Neural progenitor cell (in vitro differentiated cells): ENCODE results near the gene ATF4. TPM values are rescaled to one million over a fixed set of nuclear protein-coding genes. Genes with fewer than 3 reads are reported as not detected.
A peak's percentile ranks its signal among the peaks of the same experiment; 100 is the strongest.

Experiments used
- DNase-seq: peaks from one replicate; pipeline ENCODE4 v3.0.0-alpha.2; 2016; ENCODE audit warnings: low spot score
- H2AFZ ChIP-seq: fragments of 200-600 bp; sonication (generic); replicated peaks from 2 replicates; pipeline ENCODE4 v1.6.1; 2016; ENCODE audit warnings: antibody characterized with exemption
- H3F3A ChIP-seq: fragments of 200-600 bp; sonication (generic); 2 replicates; pipeline ENCODE4 v1.6.1; 2016; ENCODE audit warnings: antibody characterized with exemption, low read depth
- H3K27ac ChIP-seq: fragments of 200-600 bp; sonication (generic); 2 replicates; pipeline ENCODE4 v1.5.1; 2016; ENCODE audit warnings: mild to moderate bottlenecking
- H3K27me3 ChIP-seq: fragments of 200-600 bp; sonication (generic); 2 replicates; pipeline ENCODE4 v1.6.1; 2016; ENCODE audit warnings: mild to moderate bottlenecking, moderate library complexity
- H3K36me3 ChIP-seq: fragments of 200-600 bp; sonication (generic); 2 replicates; pipeline ENCODE4 v1.5.1; 2016
- H3K4me1 ChIP-seq: fragments of 200-600 bp; sonication (generic); 2 replicates; pipeline ENCODE4 v1.6.1; 2016; ENCODE audit warnings: mixed run types
- H3K4me2 ChIP-seq: fragments of 200-600 bp; sonication (generic); 2 replicates; pipeline ENCODE4 v1.6.1; 2016
- H3K4me3 ChIP-seq: fragments of 200-600 bp; sonication (generic); 2 replicates; pipeline ENCODE4 v1.5.1; 2016
- H3K79me2 ChIP-seq: fragments of 200-600 bp; sonication (generic); 2 replicates; pipeline ENCODE4 v1.6.1; 2016; ENCODE audit warnings: low read depth
- H3K9ac ChIP-seq: fragments of 200-600 bp; sonication (generic); 2 replicates; pipeline ENCODE4 v1.6.1; 2016
- H3K9me3 ChIP-seq: fragments of 200-600 bp; sonication (generic); 2 replicates; pipeline ENCODE4 v1.5.1; 2016; ENCODE audit warnings: low read depth
- H4K20me1 ChIP-seq: fragments of 200-600 bp; sonication (generic); 2 replicates; pipeline ENCODE4 v1.6.1; 2016; ENCODE audit warnings: low read depth
- H3K27ac Mint-ChIP-seq: 3 replicates; pipeline ENCODE4 v1.8.0; 2021; ENCODE audit warnings: mixed read lengths
- H3K27me3 Mint-ChIP-seq: 2 replicates; pipeline ENCODE4 v1.8.0; 2022; ENCODE audit warnings: low read depth, mild to moderate bottlenecking, inconsistent platforms, moderate library complexity, mixed read lengths; ENCODE audit not compliant: insufficient read depth
- H3K36me3 Mint-ChIP-seq: 3 replicates; pipeline ENCODE4 v1.8.0; 2021; ENCODE audit warnings: mixed read lengths
- H3K4me1 Mint-ChIP-seq: 3 replicates; pipeline ENCODE4 v1.8.0; 2021; ENCODE audit warnings: mixed read lengths
- H3K4me3 Mint-ChIP-seq: 3 replicates; pipeline ENCODE4 v1.8.0; 2021; ENCODE audit warnings: mild to moderate bottlenecking, moderate library complexity, mixed read lengths
- H3K9me3 Mint-ChIP-seq: 3 replicates; pipeline ENCODE4 v1.8.0; 2020; ENCODE audit warnings: mixed read lengths
- EZH2 ChIP-seq: fragments of 200-600 bp; sonication (generic); IDR thresholded peaks from 2 replicates; pipeline ENCODE4 v1.6.1; 2017; ENCODE audit warnings: antibody characterized with exemption, mild to moderate bottlenecking, moderate library complexity
- EZH2phosphoT487 ChIP-seq: fragments of 200-600 bp; sonication (generic); IDR thresholded peaks from 2 replicates; pipeline ENCODE4 v1.6.1; 2017; ENCODE audit warnings: antibody characterized with exemption
- total RNA-seq: library from RNA; depleted of rRNA; stranded (reverse); fragments of >200 nt; gene quantifications from 2 replicates; pipeline ENCODE4 v1.2.3, GENCODE V29; 2015; ENCODE audit warnings: low replicate concordance
- TF ChIP-seq, protein P1 (sequence below): fragments of 200-600 bp; sonication (generic); IDR thresholded peaks from 2 replicates; pipeline ENCODE4 v1.5.1; 2017; ENCODE audit warnings: antibody characterized with exemption, mild to moderate bottlenecking

ATF4 gene
- total RNA-seq, 1 donor from 2014 or later = 189 TPM

GRCh38 chr22:39473851-39474250, 46.5 kb upstream of the ATF4 start:
- Mint-ChIP-seq H3K9me3 (peaks cover 2% of the 10 kb centered on the region), H3K27me3 (peaks cover 3% of the 10 kb centered on the region), H3K4me1 (peaks cover 65% of the 10 kb centered on the region), H3K27ac (no peak overlapping the region), H3K4me3 (no peak overlapping the region), H3K36me3 (no peaks in the 10 kb centered on the region)
- Histone ChIP-seq H3K9ac (no peak overlapping the region), H3K9me3 (no peaks in the 10 kb centered on the region), H3K36me3 (no peaks in the 10 kb centered on the region), H3F3A (peaks cover 19% of the 10 kb centered on the region), H3K4me2 (no peak overlapping the region), H3K79me2 (no peaks in the 10 kb centered on the region), H2AFZ (no peak overlapping the region), H4K20me1 (peaks cover 92% of the 10 kb centered on the region), H3K4me3 (no peak overlapping the region), H3K27me3 (no peaks in the 10 kb centered on the region), H3K4me1 (peaks cover 58% of the 10 kb centered on the region), H3K27ac (no peak overlapping the region)
- TF ChIP-seq, protein P1, sequence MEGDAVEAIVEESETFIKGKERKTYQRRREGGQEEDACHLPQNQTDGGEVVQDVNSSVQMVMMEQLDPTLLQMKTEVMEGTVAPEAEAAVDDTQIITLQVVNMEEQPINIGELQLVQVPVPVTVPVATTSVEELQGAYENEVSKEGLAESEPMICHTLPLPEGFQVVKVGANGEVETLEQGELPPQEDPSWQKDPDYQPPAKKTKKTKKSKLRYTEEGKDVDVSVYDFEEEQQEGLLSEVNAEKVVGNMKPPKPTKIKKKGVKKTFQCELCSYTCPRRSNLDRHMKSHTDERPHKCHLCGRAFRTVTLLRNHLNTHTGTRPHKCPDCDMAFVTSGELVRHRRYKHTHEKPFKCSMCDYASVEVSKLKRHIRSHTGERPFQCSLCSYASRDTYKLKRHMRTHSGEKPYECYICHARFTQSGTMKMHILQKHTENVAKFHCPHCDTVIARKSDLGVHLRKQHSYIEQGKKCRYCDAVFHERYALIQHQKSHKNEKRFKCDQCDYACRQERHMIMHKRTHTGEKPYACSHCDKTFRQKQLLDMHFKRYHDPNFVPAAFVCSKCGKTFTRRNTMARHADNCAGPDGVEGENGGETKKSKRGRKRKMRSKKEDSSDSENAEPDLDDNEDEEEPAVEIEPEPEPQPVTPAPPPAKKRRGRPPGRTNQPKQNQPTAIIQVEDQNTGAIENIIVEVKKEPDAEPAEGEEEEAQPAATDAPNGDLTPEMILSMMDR = no peak
- no peak for TF ChIP-seq EZH2
- TF ChIP-seq EZH2phosphoT487 = no peak
- DNase-seq = no peak

- H3K36me3 ChIP-seq = no peaks in the 10 kb centered on the region
- H3K27me3 Mint-ChIP-seq = peaks cover 3% of the 10 kb centered on the region
- H3K9me3 Mint-ChIP-seq = peaks cover 2% of the 10 kb centered on the region
- no peaks in the 10 kb centered on the region for H3K27me3 ChIP-seq
- no peak overlapping the region for H2AFZ ChIP-seq
- peaks cover 97% of the 10 kb centered on the region for H4K20me1 ChIP-seq
- no peak overlapping the region for H3K9ac ChIP-seq
- H3K36me3 Mint-ChIP-seq = no peaks in the 10 kb centered on the region
- peaks cover 65% of the 10 kb centered on the region for H3K4me1 Mint-ChIP-seq
- peaks cover 19% of the 10 kb centered on the region for H3F3A ChIP-seq
- TF ChIP-seq, protein P1 = no peak
- TF ChIP-seq EZH2 = no peak
- no peak for TF ChIP-seq EZH2phosphoT487
- peak overlapping the region; percentile 33 for H3K27ac Mint-ChIP-seq
- peaks cover 54% of the 10 kb centered on the region for H3K4me1 ChIP-seq
- no peaks in the 10 kb centered on the region for H3K9me3 ChIP-seq
- DNase-seq = no peak
- no peaks in the 10 kb centered on the region for H3K79me2 ChIP-seq
- H3K4me3 ChIP-seq = no peak overlapping the region
- H3K4me3 Mint-ChIP-seq = no peak overlapping the region
- H3K27ac ChIP-seq = no peak overlapping the region
- no peak overlapping the region for H3K4me2 ChIP-seq
Measured at GRCh38 chr22:39474351-39475111, 45.8 kb upstream of the ATF4 start.

GRCh38 chr22:39475337-39475736, 45.0 kb upstream of the ATF4 start:
- Mint-ChIP-seq H3K27ac (peak overlapping the region; percentile 89), H3K27me3 (peaks cover 3% of the 10 kb centered on the region), H3K9me3 (peaks cover 2% of the 10 kb centered on the region), H3K4me1 (peaks cover 60% of the 10 kb centered on the region), H3K36me3 (no peaks in the 10 kb centered on the region), H3K4me3 (peak overlapping the region; percentile 59)
- Histone ChIP-seq H3K79me2 (no peaks in the 10 kb centered on the region), H3K4me3 (no peak overlapping the region), H3K27me3 (no peaks in the 10 kb centered on the region), H3K4me2 (peak overlapping the region; percentile 2), H3K36me3 (no peaks in the 10 kb centered on the region), H2AFZ (no peak overlapping the region), H3K4me1 (peaks cover 46% of the 10 kb centered on the region), H3F3A (peaks cover 14% of the 10 kb centered on the region), H3K27ac (no peak overlapping the region), H3K9ac (no peak overlapping the region), H3K9me3 (no peaks in the 10 kb centered on the region), H4K20me1 (peaks cover 96% of the 10 kb centered on the region)
- no peak for DNase-seq
- no peak for TF ChIP-seq EZH2phosphoT487
- no peak for TF ChIP-seq EZH2
- TF ChIP-seq, protein P1 = no peak
